ENCODE data around the gene TMEM140. TPM values are rescaled to one million over a fixed set of nuclear protein-coding genes. Genes with fewer than 3 reads are reported as not detected.

TMEM140 gene
- total and polyA plus RNA-seq, 9 of the 15 experiments (the other 6 are each of a cell fraction or from before 2014, with no cell fraction given) = 0.03 to 0.82 (median 0.23) TPM

DNA sequence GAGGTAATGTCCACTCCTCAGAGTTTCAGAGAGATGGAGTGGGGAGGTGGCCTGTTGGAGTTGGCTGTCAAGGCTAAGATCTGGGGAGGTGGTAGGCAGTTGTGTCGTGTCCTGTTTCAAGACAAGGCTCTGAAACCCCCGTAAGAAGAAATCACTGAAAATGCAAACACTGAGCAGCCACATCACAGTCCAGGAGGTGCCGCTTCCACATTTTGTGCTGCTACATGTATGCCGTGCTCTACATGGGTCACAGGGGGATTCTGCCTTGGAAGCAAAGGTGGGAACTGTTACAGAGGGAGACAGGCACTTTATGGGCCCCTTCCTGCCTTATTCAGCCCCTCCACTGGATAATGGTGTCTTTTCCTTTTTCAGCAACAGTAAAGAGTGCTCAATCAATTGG, 51.6 kb downstream of the TMEM140 start:
- Histone ChIP-seq H3K4me1 (replicated peaks in 1 of 2; ENCODE audit: control insufficient read depth in 2 of 2, insufficient read depth in 2 of 2, low read length in 2 of 2) (no peaks in the 10 kb centered on the region), H3K36me3 (ENCODE audit: control insufficient read depth, insufficient read depth, low read length) (peaks cover 40% of the 10 kb centered on the region; the same call in 2 of the 3 replicates), H3K4me2 (ENCODE audit: insufficient read depth, low read length) (no peak overlapping the region), H3K9ac (ENCODE audit: insufficient read depth in 1 of 2, low read depth in 2 of 2, low read length in 2 of 2) (no peak overlapping the region), H3K4me3 (no peak overlapping the region), H3K9me3 (replicated peaks; ENCODE audit: control insufficient read depth, insufficient read depth, low read depth, low read length) (no peaks in the 10 kb centered on the region), H2AFZ (ENCODE audit: low read depth, low read length) (no peak overlapping the region), H4K20me1 (replicated peaks; ENCODE audit: control insufficient read depth, insufficient read depth, low read length) (no peaks in the 10 kb centered on the region), H3K79me2 (ENCODE audit: control insufficient read depth, insufficient read depth, low read length) (no peaks in the 10 kb centered on the region), H3K27ac (ENCODE audit: extremely low read depth, low read depth, low read length) (no peak overlapping the region), H3K27me3 (ENCODE audit: control insufficient read depth in 2 of 2, insufficient read depth in 2 of 2, low read length in 2 of 2) (no peaks in the 10 kb centered on the region), H3K9me1 (ENCODE audit: control insufficient read depth, insufficient read depth, low read length) (no peaks in the 10 kb centered on the region)
- intact Hi-C loops (cut with micrococcal nuclease) (no loop called here), in situ Hi-C loops (cut with MboI) (no loop called here)
- FAIRE-seq (no peak), ATAC-seq (no peak), DNase-seq (ENCODE audit: extremely low read depth in 1 of 4, low spot score in 3 of 4) (no peak)
- ChIA-PET CTCF (ENCODE audit: low intra/inter-chr PET ratio) (no interaction called here), POLR2A (interaction anchor here (1.4 kb wide), 1 partner anchor 11 kb away, joined by 5 read pairs; the partner anchor contains the start of gene WDR91)
- 67% methylated on average over 4 of the region's 4 CpGs for WGBS (ENCODE audit: insufficient coverage, low coverage, missing lambda C conversion rate)
- BruUV-seq (replicated peaks) = no TSS peak
- no peak for TF ChIP-seq ZNF699 (CRISPR knock-in tag; IDR thresholded peaks at IDR 0.05; ENCODE audit: insufficient replicate concordance)
- TF ChIP-seq RBM22 (IDR thresholded peaks at IDR 0.05; ENCODE audit: low read depth, low read length, poor library complexity, severe bottlenecking) = no peak
- TF ChIP-seq, protein P1, sequence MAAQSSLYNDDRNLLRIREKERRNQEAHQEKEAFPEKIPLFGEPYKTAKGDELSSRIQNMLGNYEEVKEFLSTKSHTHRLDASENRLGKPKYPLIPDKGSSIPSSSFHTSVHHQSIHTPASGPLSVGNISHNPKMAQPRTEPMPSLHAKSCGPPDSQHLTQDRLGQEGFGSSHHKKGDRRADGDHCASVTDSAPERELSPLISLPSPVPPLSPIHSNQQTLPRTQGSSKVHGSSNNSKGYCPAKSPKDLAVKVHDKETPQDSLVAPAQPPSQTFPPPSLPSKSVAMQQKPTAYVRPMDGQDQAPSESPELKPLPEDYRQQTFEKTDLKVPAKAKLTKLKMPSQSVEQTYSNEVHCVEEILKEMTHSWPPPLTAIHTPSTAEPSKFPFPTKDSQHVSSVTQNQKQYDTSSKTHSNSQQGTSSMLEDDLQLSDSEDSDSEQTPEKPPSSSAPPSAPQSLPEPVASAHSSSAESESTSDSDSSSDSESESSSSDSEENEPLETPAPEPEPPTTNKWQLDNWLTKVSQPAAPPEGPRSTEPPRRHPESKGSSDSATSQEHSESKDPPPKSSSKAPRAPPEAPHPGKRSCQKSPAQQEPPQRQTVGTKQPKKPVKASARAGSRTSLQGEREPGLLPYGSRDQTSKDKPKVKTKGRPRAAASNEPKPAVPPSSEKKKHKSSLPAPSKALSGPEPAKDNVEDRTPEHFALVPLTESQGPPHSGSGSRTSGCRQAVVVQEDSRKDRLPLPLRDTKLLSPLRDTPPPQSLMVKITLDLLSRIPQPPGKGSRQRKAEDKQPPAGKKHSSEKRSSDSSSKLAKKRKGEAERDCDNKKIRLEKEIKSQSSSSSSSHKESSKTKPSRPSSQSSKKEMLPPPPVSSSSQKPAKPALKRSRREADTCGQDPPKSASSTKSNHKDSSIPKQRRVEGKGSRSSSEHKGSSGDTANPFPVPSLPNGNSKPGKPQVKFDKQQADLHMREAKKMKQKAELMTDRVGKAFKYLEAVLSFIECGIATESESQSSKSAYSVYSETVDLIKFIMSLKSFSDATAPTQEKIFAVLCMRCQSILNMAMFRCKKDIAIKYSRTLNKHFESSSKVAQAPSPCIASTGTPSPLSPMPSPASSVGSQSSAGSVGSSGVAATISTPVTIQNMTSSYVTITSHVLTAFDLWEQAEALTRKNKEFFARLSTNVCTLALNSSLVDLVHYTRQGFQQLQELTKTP (IDR thresholded peaks at IDR 0.05; ENCODE audit: low read depth in 1 of 2, partially characterized antibody in 2 of 2) = no peak
- no peak for TF ChIP-seq MEIS2 (IDR thresholded peaks at IDR 0.05; ENCODE audit: partially characterized antibody)
- no peak for TF ChIP-seq WHSC1 (IDR thresholded peaks at IDR 0.05; ENCODE audit: low read length)
- no peak for TF ChIP-seq ZNF143 (CRISPR knock-in tag; IDR thresholded peaks at IDR 0.05)
- no peak for TF ChIP-seq RUNX1 (IDR thresholded peaks at IDR 0.05; ENCODE audit: low read depth)
- no peak for TF ChIP-seq ARNT (IDR thresholded peaks at IDR 0.05)

Data from K562 (cell line).